Ascending aorta (tissue), 2 donors: Measurements from ENCODE around the gene MYCT1. TPM values are rescaled to one million over a fixed set of nuclear protein-coding genes. Genes with fewer than 3 reads are reported as not detected.

Experiments used
- DNase-seq, 2 donors: peaks; one replicate each; pipeline ENCODE4 v3.0.0-alpha.2; 2019; ENCODE audit warnings: low spot score in 2 of 2
- H3K27ac ChIP-seq, 2 donors: fragments of 200-600 bp; sonication (generic); one replicate each; pipeline ENCODE4 v1.5.1; 2016 to 2017; ENCODE audit warnings: mild to moderate bottlenecking in 1 of 2
- H3K27me3 ChIP-seq: fragments of 200-600 bp; sonication (generic); one replicate; pipeline ENCODE4 v1.5.1; 2017
- H3K36me3 ChIP-seq, 2 donors: fragments of 200-600 bp; sonication (generic); one replicate each; pipeline ENCODE4 v1.5.1; 2016
- H3K4me1 ChIP-seq, 2 donors: fragments of 200-600 bp; sonication (generic); one replicate each; pipeline ENCODE4 v1.5.1; 2016 to 2017; ENCODE audit warnings: mild to moderate bottlenecking in 1 of 2
- H3K4me3 ChIP-seq, 2 donors: fragments of 200-600 bp; sonication (generic); one replicate each; pipeline ENCODE4 v1.5.1; 2016 to 2017; ENCODE audit warnings: mild to moderate bottlenecking in 1 of 2
- H3K9me3 ChIP-seq, 2 donors: fragments of 200-600 bp; sonication (generic); one replicate each; pipeline ENCODE4 v1.5.1; 2016
- intact Hi-C: fragments of 100-400 bp; cut with DNase I; formaldehyde crosslinking; loops from one replicate; pipeline ENCODE4 v1.15.1; 2023
- total RNA-seq: library from RNA; depleted of rRNA; stranded (reverse); fragments of >200 nt; gene quantifications from one replicate; pipeline ENCODE4 v1.1.0, GENCODE V29; 2016
- TF ChIP-seq, protein P1 (sequence below), 3 experiments: fragments of 200-600 bp in 2 of 3; fragments of 450-650 bp in 1 of 3; sonication (generic) in 2 of 3; IDR thresholded peaks; one replicate each; pipeline ENCODE4 v1.5.1; 2016 to 2019; ENCODE audit warnings: antibody characterized with exemption in 3 of 3, mild to moderate bottlenecking in 1 of 3, moderate library complexity in 1 of 3

The MYCT1 gene
- total RNA-seq, 1 donor from 2014 or later = 15.6 TPM

DNA sequence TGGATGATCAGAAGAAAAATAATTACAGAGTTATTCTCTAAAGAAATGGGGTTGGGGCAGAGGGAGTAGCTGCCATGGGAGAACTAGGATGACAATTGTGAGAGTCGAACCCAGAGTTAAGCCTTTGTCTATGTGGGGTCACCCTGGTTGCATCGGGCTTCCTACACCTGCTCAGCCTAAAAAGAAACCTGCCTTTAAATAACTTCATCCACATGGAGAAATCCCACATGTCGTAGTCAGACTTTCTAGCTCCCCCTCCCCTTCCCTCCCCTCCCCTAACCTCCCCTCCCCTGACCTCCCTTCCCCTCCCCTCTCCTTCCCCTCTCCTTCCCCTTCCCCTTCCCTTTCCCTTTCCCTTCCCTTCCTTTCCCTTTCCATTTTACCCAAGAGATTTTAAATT is 67.6 kb downstream of the MYCT1 start:
- no peaks in the 10 kb centered on the region for H3K9me3 ChIP-seq
- DNase-seq = no peak
- no peak overlapping the region for H3K4me3 ChIP-seq
- no peaks in the 10 kb centered on the region for H3K36me3 ChIP-seq
- H3K27me3 ChIP-seq = no peaks in the 10 kb centered on the region
- no peaks in the 10 kb centered on the region for H3K4me1 ChIP-seq
- no peak overlapping the region for H3K27ac ChIP-seq
- TF ChIP-seq, protein P1, sequence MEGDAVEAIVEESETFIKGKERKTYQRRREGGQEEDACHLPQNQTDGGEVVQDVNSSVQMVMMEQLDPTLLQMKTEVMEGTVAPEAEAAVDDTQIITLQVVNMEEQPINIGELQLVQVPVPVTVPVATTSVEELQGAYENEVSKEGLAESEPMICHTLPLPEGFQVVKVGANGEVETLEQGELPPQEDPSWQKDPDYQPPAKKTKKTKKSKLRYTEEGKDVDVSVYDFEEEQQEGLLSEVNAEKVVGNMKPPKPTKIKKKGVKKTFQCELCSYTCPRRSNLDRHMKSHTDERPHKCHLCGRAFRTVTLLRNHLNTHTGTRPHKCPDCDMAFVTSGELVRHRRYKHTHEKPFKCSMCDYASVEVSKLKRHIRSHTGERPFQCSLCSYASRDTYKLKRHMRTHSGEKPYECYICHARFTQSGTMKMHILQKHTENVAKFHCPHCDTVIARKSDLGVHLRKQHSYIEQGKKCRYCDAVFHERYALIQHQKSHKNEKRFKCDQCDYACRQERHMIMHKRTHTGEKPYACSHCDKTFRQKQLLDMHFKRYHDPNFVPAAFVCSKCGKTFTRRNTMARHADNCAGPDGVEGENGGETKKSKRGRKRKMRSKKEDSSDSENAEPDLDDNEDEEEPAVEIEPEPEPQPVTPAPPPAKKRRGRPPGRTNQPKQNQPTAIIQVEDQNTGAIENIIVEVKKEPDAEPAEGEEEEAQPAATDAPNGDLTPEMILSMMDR (IDR thresholded peaks at IDR 0.05) = no peak
- intact Hi-C loops = no loop called here

DNA sequence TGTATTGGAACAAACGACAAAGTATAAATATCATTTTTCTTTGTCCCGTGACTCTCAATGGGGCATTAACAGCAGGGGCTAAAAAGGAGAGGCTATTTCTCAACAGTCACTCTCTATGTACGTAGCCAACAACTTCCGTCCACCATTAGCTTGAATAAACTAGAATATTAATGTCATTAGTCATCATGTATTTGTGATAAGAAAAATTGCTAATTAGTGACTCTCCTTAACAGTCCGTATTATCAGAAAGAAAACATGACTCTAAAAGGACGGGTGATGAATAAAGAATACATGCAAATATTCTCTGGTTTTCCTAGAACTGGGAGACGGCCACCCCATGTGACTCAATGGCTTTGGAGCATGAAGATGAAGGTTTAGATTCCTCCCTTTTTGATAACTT is 71.5 kb downstream of the MYCT1 start:
- no peak for DNase-seq
- Histone ChIP-seq H3K9me3 (no peaks in the 10 kb centered on the region), H3K36me3 (no peaks in the 10 kb centered on the region), H3K4me1 (no peaks in the 10 kb centered on the region), H3K27ac (no peak overlapping the region), H3K27me3 (no peaks in the 10 kb centered on the region), H3K4me3 (no peak overlapping the region)
- TF ChIP-seq, protein P1 (IDR thresholded peaks at IDR 0.05) = no peak
- intact Hi-C loops = no loop called here

DNA sequence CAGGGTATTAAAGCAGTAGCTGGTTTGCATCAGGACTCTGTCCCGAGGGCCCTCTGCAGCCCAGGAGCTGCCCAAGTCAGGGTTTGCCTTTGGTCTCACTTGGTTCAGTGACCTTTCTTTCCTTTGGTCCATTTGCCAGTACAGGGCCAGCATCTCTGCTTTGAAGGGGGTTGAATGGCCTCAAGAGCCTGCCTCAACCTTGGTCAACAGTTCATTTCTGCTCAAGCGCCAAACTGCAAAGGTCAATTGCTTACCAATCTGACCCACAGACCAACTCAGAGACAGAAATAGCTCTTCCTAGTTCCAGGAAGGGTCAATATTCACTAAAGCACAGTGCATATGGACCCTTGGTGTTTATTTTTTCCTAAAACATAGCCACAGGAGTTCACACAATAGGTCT is 72.3 kb downstream of the MYCT1 start:
- DNase-seq = no peak
- TF ChIP-seq, protein P1 (IDR thresholded peaks at IDR 0.05) = no peak
- Histone ChIP-seq H3K36me3 (no peaks in the 10 kb centered on the region), H3K27me3 (no peaks in the 10 kb centered on the region), H3K9me3 (no peaks in the 10 kb centered on the region), H3K4me1 (no peaks in the 10 kb centered on the region), H3K4me3 (no peak overlapping the region), H3K27ac (no peak overlapping the region)
- intact Hi-C loops = no loop called here

DNA sequence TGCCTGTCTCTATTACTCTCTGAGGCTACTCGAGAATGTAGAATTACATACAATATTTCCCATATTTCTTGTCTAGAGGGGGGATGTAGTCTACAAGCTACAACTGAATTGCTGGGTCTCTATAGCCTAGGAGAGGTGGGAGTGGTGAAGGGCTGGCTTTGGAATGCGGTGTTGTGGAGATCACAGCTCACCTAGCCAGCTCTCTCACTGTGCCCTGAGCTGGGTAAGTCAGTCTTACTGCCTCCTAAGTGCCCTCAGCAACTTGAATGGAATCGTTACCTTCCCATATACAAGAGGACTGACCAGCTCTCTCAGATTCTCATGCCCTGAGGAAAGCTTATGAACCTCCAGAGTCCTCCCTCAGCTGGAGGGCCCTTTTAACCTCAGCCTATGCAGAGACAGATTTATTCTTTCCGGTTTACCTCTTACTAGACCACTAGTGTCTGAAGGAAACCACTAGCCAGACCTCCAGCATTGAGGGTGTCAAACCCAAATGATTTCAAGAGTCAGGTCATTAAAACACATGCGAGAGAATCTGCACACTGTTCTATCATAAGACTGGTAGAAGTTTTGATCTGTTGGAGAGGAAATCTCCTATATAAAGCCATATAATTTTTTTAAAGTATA is 73.5 kb downstream of the MYCT1 start:
- H3K27ac ChIP-seq = no peak overlapping the region
- H3K27me3 ChIP-seq = no peaks in the 10 kb centered on the region
- intact Hi-C loops = no loop called here
- TF ChIP-seq, protein P1 (IDR thresholded peaks at IDR 0.05) = no peak
- no peaks in the 10 kb centered on the region for H3K9me3 ChIP-seq
- H3K4me3 ChIP-seq = no peak overlapping the region
- DNase-seq = no peak
- H3K36me3 ChIP-seq = no peaks in the 10 kb centered on the region
- no peaks in the 10 kb centered on the region for H3K4me1 ChIP-seq

Other genes with a start within 250 kb of the MYCT1 start
- 233 TPM for gene SYNE1, start 60.5 kb upstream of the MYCT1 start, total RNA-seq
- gene VIP, start 52.9 kb downstream of the MYCT1 start, total RNA-seq = not detected